MV-4-11 (cell line): ENCODE results near the gene FUOM.

Experiments used
- DNase-seq: peaks from one replicate; lab custom pipeline; 2025; lab: John Stamatoyannopoulos, UW

The FUOM gene

GRCh38 chr10:133310789-133311188 lies 47.0 kb downstream of the FUOM start:
- DNase-seq: no peak

- no peak for DNase-seq
Observed at GRCh38 chr10:133310399-133310755, 47.4 kb downstream of the FUOM start.

- DNase-seq: no peak
Observed at GRCh38 chr10:133309720-133310398, 48.0 kb downstream of the FUOM start.

- DNase-seq: peak; percentile 77
Observed at GRCh38 chr10:133309100-133309719, 48.6 kb downstream of the FUOM start.

- peak; percentile 77 for DNase-seq
Observed at GRCh38 chr10:133308421-133309099, 49.3 kb downstream of the FUOM start, which contains the start of the genes TUBGCP2 and ZNF511. Gene TUBGCP2, minus strand, starts transcription at chr10:133308872. Its CDS starts 5,931 bp downstream, at chr10:133302941. Gene ZNF511, plus strand, starts transcription at chr10:133308914. Its CDS starts 30 bp downstream, at chr10:133308944.

- DNase-seq: peak; percentile 32
Observed at GRCh38 chr10:133307776-133308420, 49.9 kb downstream of the FUOM start.

DNA sequence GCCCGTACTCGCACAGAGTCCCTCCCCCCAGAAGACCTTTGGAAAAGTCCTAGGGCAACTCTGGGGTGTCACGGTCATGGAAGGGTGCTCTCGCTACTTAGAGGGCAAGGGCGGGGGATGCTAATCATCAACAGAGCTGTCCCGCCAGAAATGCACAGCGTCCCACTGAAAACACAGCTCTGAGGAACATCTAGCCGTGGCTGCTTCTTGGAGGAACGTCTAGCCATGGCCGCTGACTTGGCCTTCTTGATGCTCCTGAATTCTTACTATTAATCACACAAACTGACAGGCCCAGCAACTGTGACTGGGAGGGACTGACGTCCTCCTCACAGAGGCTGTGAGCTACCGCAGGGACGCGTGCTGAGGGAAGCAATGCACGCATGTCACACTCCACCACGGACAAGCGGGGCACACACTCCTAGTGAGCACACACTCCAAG lies 50.9 kb downstream of the FUOM start:
- no peak for DNase-seq

DNA sequence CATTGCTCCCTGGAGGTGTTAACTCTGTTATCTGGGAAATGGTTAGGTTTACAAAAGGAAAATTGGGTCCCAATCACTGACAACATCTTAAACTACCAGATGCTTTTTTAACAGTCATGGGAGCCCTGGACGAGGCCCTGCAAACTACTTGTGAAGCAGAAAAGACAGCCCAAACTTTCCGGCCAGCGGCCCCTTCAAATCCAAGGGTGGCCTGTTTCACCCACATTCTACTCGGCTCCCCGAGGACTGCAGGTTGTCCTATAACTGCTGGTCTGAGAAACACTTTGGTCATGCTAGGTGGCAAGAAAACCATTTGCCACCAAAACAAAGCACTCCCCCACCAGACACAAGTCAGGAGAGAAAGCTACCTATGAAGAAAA lies 51.7 kb downstream of the FUOM start:
- no peak for DNase-seq
